GM23248 (cell line): Measurements from ENCODE around the gene IL6R. TPM values are rescaled to one million over a fixed set of nuclear protein-coding genes. Genes with fewer than 3 reads are reported as not detected.
A peak's percentile ranks its signal among the peaks of the same experiment; 100 is the strongest.

ENCODE experiments used
- DNase-seq: peaks from one replicate; pipeline ENCODE4 v3.0.0-alpha.2; 2015
- H2AFZ ChIP-seq: fragments of 200-600 bp; sonication (generic); 2 replicates; pipeline ENCODE4 v1.6.1; 2016; ENCODE audit warnings: antibody characterized with exemption
- H3F3A ChIP-seq: fragments of 200-600 bp; sonication (generic); 2 replicates; pipeline ENCODE4 v1.6.1; 2016; ENCODE audit warnings: mild to moderate bottlenecking, antibody characterized with exemption, mixed run types; ENCODE audit not compliant: insufficient read depth
- H3K27ac ChIP-seq: fragments of 200-600 bp; sonication (generic); 2 replicates; pipeline ENCODE4 v1.5.1; 2016; ENCODE audit warnings: mild to moderate bottlenecking
- H3K27me3 ChIP-seq: fragments of 200-600 bp; sonication (generic); replicated peaks from 2 replicates; pipeline ENCODE4 v1.6.1; 2016; ENCODE audit warnings: mild to moderate bottlenecking; ENCODE audit not compliant: insufficient read depth
- H3K36me3 ChIP-seq: fragments of 200-600 bp; sonication (generic); 2 replicates; pipeline ENCODE4 v1.6.1; 2016; ENCODE audit warnings: low read depth, mild to moderate bottlenecking
- H3K4me1 ChIP-seq: fragments of 200-600 bp; sonication (generic); 2 replicates; pipeline ENCODE4 v1.6.1; 2016; ENCODE audit warnings: mild to moderate bottlenecking; ENCODE audit not compliant: insufficient read depth
- H3K4me2 ChIP-seq: fragments of 200-600 bp; sonication (generic); one replicate; pipeline ENCODE4 v1.6.1; 2016; ENCODE audit warnings: mild to moderate bottlenecking; ENCODE audit not compliant: unreplicated experiment
- H3K4me3 ChIP-seq: fragments of 200-600 bp; sonication (generic); 2 replicates; pipeline ENCODE4 v1.5.1; 2016; ENCODE audit warnings: mild to moderate bottlenecking
- H3K79me2 ChIP-seq: fragments of 200-600 bp; sonication (generic); 2 replicates; pipeline ENCODE4 v1.6.1; 2016; ENCODE audit warnings: mild to moderate bottlenecking; ENCODE audit not compliant: insufficient read depth
- H3K9ac ChIP-seq: fragments of 200-600 bp; sonication (generic); 2 replicates; pipeline ENCODE4 v1.6.1; 2016; ENCODE audit warnings: mild to moderate bottlenecking
- H3K9me2 ChIP-seq: fragments of 200-600 bp; sonication (generic); 2 replicates; pipeline ENCODE4 v1.6.1; 2016; ENCODE audit warnings: mixed run types, mild to moderate bottlenecking, moderate library complexity; ENCODE audit not compliant: insufficient read depth
- H3K9me3 ChIP-seq: fragments of 200-600 bp; sonication (generic); one replicate; pipeline ENCODE4 v1.6.1; 2017; ENCODE audit warnings: low read depth
- H4K20me1 ChIP-seq: fragments of 200-600 bp; sonication (generic); 2 replicates; pipeline ENCODE4 v1.6.0; 2016; ENCODE audit not compliant: insufficient read depth
- EZH2 ChIP-seq: fragments of 200-600 bp; sonication (generic); IDR thresholded peaks from 2 replicates; pipeline ENCODE4 v1.6.1; 2018; ENCODE audit warnings: antibody characterized with exemption, mild to moderate bottlenecking; ENCODE audit not compliant: insufficient read depth, poor library complexity, severe bottlenecking
- EZH2phosphoT487 ChIP-seq: fragments of 200-600 bp; sonication (generic); IDR thresholded peaks from 2 replicates; pipeline ENCODE4 v1.6.1; 2018; ENCODE audit warnings: antibody characterized with exemption, moderate library complexity, mild to moderate bottlenecking, low read depth; ENCODE audit not compliant: insufficient read depth
- WGBS, 2 experiments: methylation state at CpG; one replicate each; pipeline ENCODE4 v1.1.6; 2015 to 2017; ENCODE audit warnings: low lambda C conversion rate in 2 of 2, low coverage in 1 of 2; ENCODE audit errors: missing lambda C conversion rate in 2 of 2; 5-methylcytosine and 5-hydroxymethylcytosine counted together
- in situ Hi-C: fragments of 300-500 bp; cut with MboI; formaldehyde crosslinking; loops from 2 replicates; pipeline ENCODE4 v1.15.0; 2020
- polyA plus RNA-seq: library from polyadenylated mRNA; unstranded; fragments of >200 nt; fragmentation: Nextera tagmentation; extraction: Ambion mirVana; gene quantifications from 2 replicates; pipeline ENCODE4 v1.2.1, GENCODE V29; 2016
- total RNA-seq: library from RNA; depleted of rRNA; stranded (reverse); fragments of >200 nt; shearing (Covaris generic); gene quantifications from 2 replicates; pipeline ENCODE4 v1.2.3, GENCODE V29; 2014

Gene IL6R
- total and polyA plus RNA-seq, 2 experiments from 2014 or later, result 2.1 to 8.8 TPM

GRCh38 chr1:154418062-154418921 is 13.1 kb downstream of the IL6R start:
- in situ Hi-C loops, result no loop called here
- H3K27me3 ChIP-seq, result no peaks in the 10 kb centered on the region
- TF ChIP-seq EZH2, result no peak
- no peak for TF ChIP-seq EZH2phosphoT487
- no peaks in the 10 kb centered on the region for H3K9me2 ChIP-seq
- H2AFZ ChIP-seq, result no peak overlapping the region
- no peak overlapping the region for H3K4me2 ChIP-seq
- H3K79me2 ChIP-seq, result no peaks in the 10 kb centered on the region
- no peak for DNase-seq
- no peak overlapping the region for H3K9ac ChIP-seq
- peaks cover 33% of the 10 kb centered on the region for H3K4me1 ChIP-seq
- WGBS, 2 experiments, result 88 to 91% methylated on average over 17 of the region's 17 CpGs
- H3K4me3 ChIP-seq, result no peak overlapping the region
- no peaks in the 10 kb centered on the region for H4K20me1 ChIP-seq
- H3F3A ChIP-seq, result peaks cover 8% of the 10 kb centered on the region
- H3K9me3 ChIP-seq, result no peaks in the 10 kb centered on the region
- H3K27ac ChIP-seq, result no peak overlapping the region
- no peaks in the 10 kb centered on the region for H3K36me3 ChIP-seq

GRCh38 chr1:154418923-154419619 is 13.9 kb downstream of the IL6R start:
- H3K27me3 ChIP-seq, result no peaks in the 10 kb centered on the region
- peak overlapping the region; percentile 85 for H3K9ac ChIP-seq
- H3K4me3 ChIP-seq, result no peak overlapping the region; the same call in 1 of the 2 replicates
- H3K9me2 ChIP-seq, result no peaks in the 10 kb centered on the region
- no peak for DNase-seq
- TF ChIP-seq EZH2 (no peak), EZH2phosphoT487 (no peak)
- no peak overlapping the region for H2AFZ ChIP-seq
- H3F3A ChIP-seq, result peaks cover 14% of the 10 kb centered on the region
- H3K79me2 ChIP-seq, result no peaks in the 10 kb centered on the region
- H3K4me2 ChIP-seq, result peak overlapping the region; percentile 90
- WGBS, 2 experiments, result 28 to 34% methylated on average over 5 of the region's 5 CpGs
- no peaks in the 10 kb centered on the region for H4K20me1 ChIP-seq
- peak overlapping the region; percentile 96 for H3K27ac ChIP-seq
- no peaks in the 10 kb centered on the region for H3K9me3 ChIP-seq
- in situ Hi-C loops, result no loop called here
- peaks cover 38% of the 10 kb centered on the region for H3K4me1 ChIP-seq
- H3K36me3 ChIP-seq, result no peaks in the 10 kb centered on the region

- H3K9me3 ChIP-seq, result no peaks in the 10 kb centered on the region
- H3K4me1 ChIP-seq, result peaks cover 42% of the 10 kb centered on the region
- in situ Hi-C loops, result no loop called here
- H3K36me3 ChIP-seq, result no peaks in the 10 kb centered on the region
- WGBS, 2 experiments, result 9 to 12% methylated on average over 13 of the region's 13 CpGs
- no peak for TF ChIP-seq EZH2phosphoT487
- peak overlapping the region; percentile 85 for H3K9ac ChIP-seq
- peaks cover 19% of the 10 kb centered on the region for H3F3A ChIP-seq
- peak; percentile 97 for DNase-seq
- H3K79me2 ChIP-seq, result no peaks in the 10 kb centered on the region
- no peaks in the 10 kb centered on the region for H4K20me1 ChIP-seq
- H3K4me3 ChIP-seq, result peak overlapping the region; percentile 51
- H3K27ac ChIP-seq, result peak overlapping the region; percentile 96
- H3K9me2 ChIP-seq, result no peaks in the 10 kb centered on the region
- no peaks in the 10 kb centered on the region for H3K27me3 ChIP-seq
- H2AFZ ChIP-seq, result no peak overlapping the region
- H3K4me2 ChIP-seq, result peak overlapping the region; percentile 90
Observed at GRCh38 chr1:154419620-154420571, 14.8 kb downstream of the IL6R start.
